ENCODE measurements around the gene LIMS1. TPM values are rescaled to one million over a fixed set of nuclear protein-coding genes. Genes with fewer than 3 reads are reported as not detected.

The LIMS1 gene
- polyA plus RNA-seq, 3 donors, result 44.0 to 130 (median 124) TPM

- no peaks in the 10 kb centered on the region for H3K27me3 Mint-ChIP-seq (ENCODE audit: low read depth in 3 of 3)
- H3K27ac Mint-ChIP-seq, result peak overlapping the region in 4 of 7 donors; percentile 7 to 70 (median 46)
Measured at GRCh38 chr2:108615480-108616090, 81.3 kb downstream of the LIMS1 start.

DNA sequence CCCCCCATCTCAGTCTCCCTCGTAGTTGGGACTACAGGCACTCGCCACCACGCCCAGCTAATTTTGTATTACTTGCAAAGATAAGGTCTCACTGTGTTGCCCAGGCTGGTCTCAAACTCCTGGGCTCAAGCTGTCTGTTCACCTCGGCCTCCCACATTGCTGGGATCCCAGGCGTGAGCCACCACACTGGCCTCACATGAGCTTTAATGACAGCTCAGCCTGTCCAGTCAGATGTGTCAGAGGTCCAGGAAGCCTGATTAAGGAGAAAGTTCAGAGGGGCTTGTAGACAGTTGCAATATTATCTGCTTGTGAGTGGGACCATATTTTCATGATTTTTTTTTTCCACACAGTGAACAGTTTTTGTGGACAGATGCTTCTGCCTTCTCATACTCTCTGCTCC lies 82.0 kb downstream of the LIMS1 start:
- DNase-seq, result no peak
- Histone ChIP-seq H3K27me3 (ENCODE audit: control insufficient read depth in 2 of 2, insufficient read depth in 2 of 2, low read length in 2 of 2) (no peaks in the 10 kb centered on the region), H3K4me1 (ENCODE audit: control insufficient read depth in 1 of 2, insufficient read depth in 2 of 2, low read length in 2 of 2) (peaks cover 22 to 27% of the 10 kb centered on the region in 2 donors), H3K4me3 (replicated peaks in 1 of 3; ENCODE audit: low read depth in 2 of 3, low read length in 3 of 3) (no peak overlapping the region), H3K9ac (ENCODE audit: insufficient read depth, low read length, poor library complexity, severe bottlenecking) (no peak overlapping the region), H3K4me2 (replicated peaks; ENCODE audit: extremely low read depth, low read length, poor library complexity, severe bottlenecking) (no peak overlapping the region), H3K79me2 (ENCODE audit: insufficient read depth, low read length) (peaks cover 96% of the 10 kb centered on the region), H4K20me1 (ENCODE audit: insufficient read depth, low read length) (peaks cover 92% of the 10 kb centered on the region), H3K36me3 (replicated peaks in 1 of 2; ENCODE audit: control insufficient read depth in 1 of 2, insufficient read depth in 2 of 2, low read length in 2 of 2) (peaks cover 11 to 45% of the 10 kb centered on the region in 2 donors), H3K27ac (ENCODE audit: low read depth in 1 of 2, low read length in 2 of 2) (no peak overlapping the region), H2AFZ (ENCODE audit: insufficient read depth, low read depth, low read length, poor library complexity, severe bottlenecking) (no peak overlapping the region), H3K9me3 (replicated peaks in 1 of 2; ENCODE audit: control insufficient read depth in 1 of 2, insufficient read depth in 1 of 2, low read length in 2 of 2) (no peaks in the 10 kb centered on the region)
- Mint-ChIP-seq H3K27me3 (ENCODE audit: low read depth in 3 of 3) (no peaks in the 10 kb centered on the region), H3K27ac (peak overlapping the region in 2 of 7 donors; percentile 25 to 61), H3K4me3 (no peak overlapping the region), H3K9me3 (no peaks in the 10 kb centered on the region), H3K36me3 (peaks cover 35 to 39% of the 10 kb centered on the region in 2 donors), H3K4me1 (peaks cover 60% of the 10 kb centered on the region)
- TF ChIP-seq, protein P1, sequence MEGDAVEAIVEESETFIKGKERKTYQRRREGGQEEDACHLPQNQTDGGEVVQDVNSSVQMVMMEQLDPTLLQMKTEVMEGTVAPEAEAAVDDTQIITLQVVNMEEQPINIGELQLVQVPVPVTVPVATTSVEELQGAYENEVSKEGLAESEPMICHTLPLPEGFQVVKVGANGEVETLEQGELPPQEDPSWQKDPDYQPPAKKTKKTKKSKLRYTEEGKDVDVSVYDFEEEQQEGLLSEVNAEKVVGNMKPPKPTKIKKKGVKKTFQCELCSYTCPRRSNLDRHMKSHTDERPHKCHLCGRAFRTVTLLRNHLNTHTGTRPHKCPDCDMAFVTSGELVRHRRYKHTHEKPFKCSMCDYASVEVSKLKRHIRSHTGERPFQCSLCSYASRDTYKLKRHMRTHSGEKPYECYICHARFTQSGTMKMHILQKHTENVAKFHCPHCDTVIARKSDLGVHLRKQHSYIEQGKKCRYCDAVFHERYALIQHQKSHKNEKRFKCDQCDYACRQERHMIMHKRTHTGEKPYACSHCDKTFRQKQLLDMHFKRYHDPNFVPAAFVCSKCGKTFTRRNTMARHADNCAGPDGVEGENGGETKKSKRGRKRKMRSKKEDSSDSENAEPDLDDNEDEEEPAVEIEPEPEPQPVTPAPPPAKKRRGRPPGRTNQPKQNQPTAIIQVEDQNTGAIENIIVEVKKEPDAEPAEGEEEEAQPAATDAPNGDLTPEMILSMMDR (IDR thresholded peaks at IDR 0.05), result no peak
- intact Hi-C loops (cut with micrococcal nuclease), result no loop called here
- WGBS (ENCODE audit: insufficient coverage), result 100% methylated on average over 5 of the region's 5 CpGs

More at GRCh38 chr2:108615480-108616090, 81.3 kb downstream of the LIMS1 start:
- Histone ChIP-seq H4K20me1 (ENCODE audit: insufficient read depth, low read length) (peaks cover 92% of the 10 kb centered on the region), H3K9me3 (replicated peaks in 1 of 2; ENCODE audit: control insufficient read depth in 1 of 2, insufficient read depth in 1 of 2, low read length in 2 of 2) (no peaks in the 10 kb centered on the region), H3K79me2 (ENCODE audit: insufficient read depth, low read length) (peaks cover 96% of the 10 kb centered on the region), H2AFZ (ENCODE audit: insufficient read depth, low read depth, low read length, poor library complexity, severe bottlenecking) (no peak overlapping the region), H3K4me1 (ENCODE audit: control insufficient read depth in 1 of 2, insufficient read depth in 2 of 2, low read length in 2 of 2) (peaks cover 14 to 20% of the 10 kb centered on the region in 2 donors), H3K27ac (ENCODE audit: low read depth in 1 of 2, low read length in 2 of 2) (peak overlapping the region in 1 of 2 donors; percentile 21), H3K27me3 (ENCODE audit: control insufficient read depth in 2 of 2, insufficient read depth in 2 of 2, low read length in 2 of 2) (no peaks in the 10 kb centered on the region), H3K9ac (ENCODE audit: insufficient read depth, low read length, poor library complexity, severe bottlenecking) (no peak overlapping the region), H3K4me2 (replicated peaks; ENCODE audit: extremely low read depth, low read length, poor library complexity, severe bottlenecking) (no peak overlapping the region), H3K36me3 (replicated peaks in 1 of 2; ENCODE audit: control insufficient read depth in 1 of 2, insufficient read depth in 2 of 2, low read length in 2 of 2) (peaks cover 11 to 45% of the 10 kb centered on the region in 2 donors), H3K4me3 (replicated peaks in 1 of 3; ENCODE audit: low read depth in 2 of 3, low read length in 3 of 3) (no peak overlapping the region)
- Mint-ChIP-seq H3K4me3 (no peak overlapping the region), H3K4me1 (peaks cover 54% of the 10 kb centered on the region), H3K9me3 (no peaks in the 10 kb centered on the region), H3K36me3 (peaks cover 35 to 39% of the 10 kb centered on the region in 2 donors)
- TF ChIP-seq, protein P1 (IDR thresholded peaks at IDR 0.05), result no peak
- intact Hi-C loops (cut with micrococcal nuclease), result no loop called here
- no CpG with 5 or more reads among the region's 2 CpGs for WGBS (ENCODE audit: insufficient coverage)
- DNase-seq, result peak in 1 of 3 donors; percentile 58

Data from CD14-positive monocyte (primary cell).